Nephron (organoid): ENCODE results near the gene SNRNP48.

ENCODE experiments used
- H3K27ac Mint-ChIP-seq, 3 experiments: 2 replicates each; pipeline ENCODE4 v1.8.0; 2020; ENCODE audit warnings: mixed read lengths in 3 of 3, mild to moderate bottlenecking in 2 of 3, moderate library complexity in 1 of 3
- H3K27me3 Mint-ChIP-seq: 2 replicates; pipeline ENCODE4 v1.8.0; 2021; ENCODE audit warnings: low read depth, mild to moderate bottlenecking, moderate library complexity, mixed read lengths
- H3K36me3 Mint-ChIP-seq: 2 replicates; pipeline ENCODE4 v1.8.0; 2020; ENCODE audit warnings: low read depth, mixed read lengths
- H3K4me1 Mint-ChIP-seq: 2 replicates; pipeline ENCODE4 v1.8.0; 2020; ENCODE audit warnings: mixed read lengths
- H3K4me3 Mint-ChIP-seq, 3 experiments: 2 replicates each; pipeline ENCODE4 v1.8.0; 2020; ENCODE audit warnings: mild to moderate bottlenecking in 3 of 3, mixed read lengths in 3 of 3, moderate library complexity in 2 of 3
- H3K9me3 Mint-ChIP-seq: 2 replicates; pipeline ENCODE4 v1.8.0; 2020; ENCODE audit warnings: mixed read lengths
- CTCF ChIP-seq, 3 experiments: fragments of 200-600 bp; sonication (generic); IDR thresholded peaks; one replicate each; pipeline ENCODE4 v1.5.0; 2021; ENCODE audit warnings: antibody characterized with exemption in 3 of 3; ENCODE audit not compliant: unreplicated experiment in 3 of 3

Gene SNRNP48

GRCh38 chr6:7652957-7653356 lies 63.0 kb downstream of the SNRNP48 start:
- Mint-ChIP-seq H3K36me3 (no peaks in the 10 kb centered on the region), H3K4me1 (no peaks in the 10 kb centered on the region), H3K9me3 (no peaks in the 10 kb centered on the region), H3K4me3 (no peak overlapping the region), H3K27me3 (peaks cover 8% of the 10 kb centered on the region), H3K27ac (no peak overlapping the region)
- no peak for TF ChIP-seq CTCF (IDR thresholded peaks at IDR 0.05; ENCODE audit: unreplicated experiment in 3 of 3)

GRCh38 chr6:7656355-7656754 lies 66.4 kb downstream of the SNRNP48 start:
- Mint-ChIP-seq H3K27ac (no peak overlapping the region), H3K4me3 (no peak overlapping the region), H3K27me3 (peaks cover 17% of the 10 kb centered on the region), H3K4me1 (no peaks in the 10 kb centered on the region), H3K36me3 (no peaks in the 10 kb centered on the region), H3K9me3 (no peaks in the 10 kb centered on the region)
- TF ChIP-seq CTCF (IDR thresholded peaks at IDR 0.05; ENCODE audit: unreplicated experiment in 3 of 3), result no peak

- Mint-ChIP-seq H3K27ac (no peak overlapping the region), H3K9me3 (no peaks in the 10 kb centered on the region), H3K27me3 (peaks cover 17% of the 10 kb centered on the region), H3K36me3 (no peaks in the 10 kb centered on the region), H3K4me3 (no peak overlapping the region), H3K4me1 (no peaks in the 10 kb centered on the region)
- no peak for TF ChIP-seq CTCF (IDR thresholded peaks at IDR 0.05; ENCODE audit: unreplicated experiment in 3 of 3)
Measured at GRCh38 chr6:7658543-7658942, 68.5 kb downstream of the SNRNP48 start.

GRCh38 chr6:7661364-7661763 lies 71.4 kb downstream of the SNRNP48 start:
- Mint-ChIP-seq H3K4me1 (no peaks in the 10 kb centered on the region), H3K27ac (no peak overlapping the region), H3K9me3 (no peaks in the 10 kb centered on the region), H3K36me3 (no peaks in the 10 kb centered on the region), H3K4me3 (no peak overlapping the region), H3K27me3 (peaks cover 9% of the 10 kb centered on the region)
- no peak for TF ChIP-seq CTCF (IDR thresholded peaks at IDR 0.05; ENCODE audit: unreplicated experiment in 3 of 3)
